Panc1 (cell line): ENCODE results near the gene TCAF1. TPM values are rescaled to one million over a fixed set of nuclear protein-coding genes. Genes with fewer than 3 reads are reported as not detected.

Experiments
- ATAC-seq: fragments of 200-7000 bp; cut with Tn5 transposase; 2 replicates; pipeline ENCODE4 v1.9.1; 2020; ENCODE audit warnings: mild to moderate bottlenecking, moderate library complexity
- BruUV-seq: library from RNA; stranded (reverse); fragments of 400-500 nt; replicated peaks from 2 replicates; lab custom pipeline; 2021; lab: Mats Ljungman, UMichigan
- CTCF ChIA-PET: fragments of 300-600 bp; sonication (Branson Sonifier 250); formaldehyde crosslinking; loops from one replicate; lab custom pipeline; 2022; ENCODE audit warnings: antibody characterized with exemption; lab: Charles Lee
- POLR2A ChIA-PET: fragments of 300-600 bp; sonication (Branson Sonifier 250); formaldehyde crosslinking; loops from one replicate; lab custom pipeline; 2022; ENCODE audit warnings: antibody characterized with exemption; lab: Charles Lee
- DNase-seq: peaks from one replicate; pipeline ENCODE4 v3.0.0-alpha.2; 2010; ENCODE audit warnings: low read depth, low spot score
- H3K27ac ChIP-seq: 2 replicates; pipeline ENCODE4 v1.5.1; 2011; ENCODE audit warnings: mild to moderate bottlenecking, low read length, inconsistent platforms
- H3K27me3 ChIP-seq: fragments of 200-500 bp; sonication (Bioruptor generic); 2 replicates; pipeline ENCODE4 v1.6.0; 2014; ENCODE audit warnings: low read length, inconsistent platforms; ENCODE audit not compliant: control insufficient read depth, insufficient read depth
- H3K36me3 ChIP-seq: fragments of 200-500 bp; sonication (Bioruptor generic); 2 replicates; pipeline ENCODE4 v1.5.1; 2014; ENCODE audit warnings: inconsistent platforms, mild to moderate bottlenecking, low read length, moderate library complexity; ENCODE audit not compliant: control insufficient read depth, insufficient read depth
- H3K4me1 ChIP-seq: 2 replicates; pipeline ENCODE4 v1.5.1; 2011; ENCODE audit warnings: inconsistent platforms, mild to moderate bottlenecking, low read length, moderate library complexity; ENCODE audit not compliant: control insufficient read depth, insufficient read depth
- H3K4me3 ChIP-seq, 2 experiments: 2 replicates each; pipeline ENCODE4 v1.5.1; 2011 to 2012; ENCODE audit warnings: low read depth in 2 of 2, low read length in 2 of 2, mild to moderate bottlenecking in 2 of 2, inconsistent platforms in 1 of 2, moderate library complexity in 1 of 2
- H3K9me3 ChIP-seq: fragments of 200-500 bp; sonication (Bioruptor generic); 2 replicates; pipeline ENCODE4 v1.5.1; 2014; ENCODE audit warnings: low read depth, mild to moderate bottlenecking, inconsistent platforms, low read length, moderate library complexity; ENCODE audit not compliant: control insufficient read depth, insufficient read depth
- POLR2AphosphoS5 ChIP-seq: IDR thresholded peaks from 2 replicates; pipeline ENCODE4 v1.6.1; 2012; ENCODE audit warnings: mild to moderate bottlenecking, low read depth, low read length, moderate library complexity
- SIN3A ChIP-seq: IDR thresholded peaks from 2 replicates; pipeline ENCODE4 v1.6.1; 2012; ENCODE audit warnings: low read depth, mild to moderate bottlenecking, low read length, moderate library complexity, borderline replicate concordance; ENCODE audit not compliant: insufficient read depth
- TCF7L2 ChIP-seq: IDR thresholded peaks from 2 replicates; pipeline ENCODE4 v1.6.1; 2011; ENCODE audit warnings: mild to moderate bottlenecking, low read depth, low read length, inconsistent platforms
- in situ Hi-C: cut with HindIII; loops from 2 replicates; pipeline ENCODE4 v1.10.0; 2016; ENCODE audit warnings: low sequenced_read_pairs, low pct_unique_long_range_greater_than_20kb
- intact Hi-C: fragments of 100-400 bp; cut with micrococcal nuclease; formaldehyde crosslinking; loops from one replicate; pipeline ENCODE4 v1.10.0; 2022; ENCODE audit not compliant: unreplicated experiment
- total RNA-seq: library from RNA; stranded (reverse); gene quantifications from one replicate; pipeline ENCODE4 v1.2.1, GENCODE V29; 2021; ENCODE audit not compliant: unreplicated experiment
- TF ChIP-seq, protein P1 (sequence below), 2 experiments: IDR thresholded peaks; 2 replicates each; pipeline ENCODE4 v1.6.1; 2011 to 2012; ENCODE audit warnings: low read depth in 2 of 2, control low read depth in 1 of 2, low read length in 1 of 2, mild to moderate bottlenecking in 1 of 2, moderate library complexity in 1 of 2; ENCODE audit not compliant: insufficient read depth in 1 of 2
- TF ChIP-seq, protein P2 (sequence below): fragments of 450-650 bp; IDR thresholded peaks from 2 replicates; pipeline ENCODE4 v1.5.1; 2017; ENCODE audit warnings: mild to moderate bottlenecking

The TCAF1 gene
- total RNA-seq, 1 experiment from 2014 or later: 35.2 TPM

DNA sequence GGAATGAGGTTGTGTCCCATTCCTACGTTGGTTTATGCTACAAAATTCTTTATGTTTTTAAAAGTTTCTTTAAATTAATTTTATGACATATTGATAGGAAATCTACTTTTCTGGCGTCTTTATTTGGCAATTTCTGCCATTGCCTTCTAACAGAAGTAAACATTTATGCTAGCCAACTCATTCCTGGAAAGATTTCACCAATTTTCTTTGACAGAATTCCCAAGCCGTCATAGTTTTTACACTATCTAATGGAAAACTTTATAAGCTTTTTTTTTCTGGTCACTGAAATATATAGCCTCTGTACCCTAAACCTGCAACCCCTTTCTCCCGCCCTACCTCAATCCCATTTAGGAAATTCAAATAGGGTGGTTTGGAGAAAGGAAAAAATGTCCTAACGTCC, 6.1 kb upstream of the TCAF1 start:
- ChIA-PET POLR2A (no interaction called here), CTCF (interaction anchor here (0.7 kb wide), 1 partner anchor 26 kb away, joined by 4 read pairs; no protein-coding TSS in a partner anchor)
- H3K4me3 ChIP-seq: no peak overlapping the region
- H3K27ac ChIP-seq: no peak overlapping the region
- H3K27me3 ChIP-seq: peaks cover 5% of the 10 kb centered on the region; the same call in 1 of the 2 replicates
- no peaks in the 10 kb centered on the region for H3K4me1 ChIP-seq
- no peak for DNase-seq
- no peak for ATAC-seq
- H3K36me3 ChIP-seq: no peaks in the 10 kb centered on the region
- no peaks in the 10 kb centered on the region for H3K9me3 ChIP-seq
- intact Hi-C loops: no loop called here
- BruUV-seq: no TSS peak
- in situ Hi-C loops: no loop called here
- TF ChIP-seq SIN3A (no peak), TCF7L2 (no peak), POLR2AphosphoS5 (no peak)
- TF ChIP-seq, protein P1, sequence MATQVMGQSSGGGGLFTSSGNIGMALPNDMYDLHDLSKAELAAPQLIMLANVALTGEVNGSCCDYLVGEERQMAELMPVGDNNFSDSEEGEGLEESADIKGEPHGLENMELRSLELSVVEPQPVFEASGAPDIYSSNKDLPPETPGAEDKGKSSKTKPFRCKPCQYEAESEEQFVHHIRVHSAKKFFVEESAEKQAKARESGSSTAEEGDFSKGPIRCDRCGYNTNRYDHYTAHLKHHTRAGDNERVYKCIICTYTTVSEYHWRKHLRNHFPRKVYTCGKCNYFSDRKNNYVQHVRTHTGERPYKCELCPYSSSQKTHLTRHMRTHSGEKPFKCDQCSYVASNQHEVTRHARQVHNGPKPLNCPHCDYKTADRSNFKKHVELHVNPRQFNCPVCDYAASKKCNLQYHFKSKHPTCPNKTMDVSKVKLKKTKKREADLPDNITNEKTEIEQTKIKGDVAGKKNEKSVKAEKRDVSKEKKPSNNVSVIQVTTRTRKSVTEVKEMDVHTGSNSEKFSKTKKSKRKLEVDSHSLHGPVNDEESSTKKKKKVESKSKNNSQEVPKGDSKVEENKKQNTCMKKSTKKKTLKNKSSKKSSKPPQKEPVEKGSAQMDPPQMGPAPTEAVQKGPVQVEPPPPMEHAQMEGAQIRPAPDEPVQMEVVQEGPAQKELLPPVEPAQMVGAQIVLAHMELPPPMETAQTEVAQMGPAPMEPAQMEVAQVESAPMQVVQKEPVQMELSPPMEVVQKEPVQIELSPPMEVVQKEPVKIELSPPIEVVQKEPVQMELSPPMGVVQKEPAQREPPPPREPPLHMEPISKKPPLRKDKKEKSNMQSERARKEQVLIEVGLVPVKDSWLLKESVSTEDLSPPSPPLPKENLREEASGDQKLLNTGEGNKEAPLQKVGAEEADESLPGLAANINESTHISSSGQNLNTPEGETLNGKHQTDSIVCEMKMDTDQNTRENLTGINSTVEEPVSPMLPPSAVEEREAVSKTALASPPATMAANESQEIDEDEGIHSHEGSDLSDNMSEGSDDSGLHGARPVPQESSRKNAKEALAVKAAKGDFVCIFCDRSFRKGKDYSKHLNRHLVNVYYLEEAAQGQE (IDR thresholded peaks at IDR 0.05; ENCODE audit: insufficient read depth in 1 of 2, low read depth in 2 of 2, low read length in 1 of 2): no peak
- TF ChIP-seq, protein P2, sequence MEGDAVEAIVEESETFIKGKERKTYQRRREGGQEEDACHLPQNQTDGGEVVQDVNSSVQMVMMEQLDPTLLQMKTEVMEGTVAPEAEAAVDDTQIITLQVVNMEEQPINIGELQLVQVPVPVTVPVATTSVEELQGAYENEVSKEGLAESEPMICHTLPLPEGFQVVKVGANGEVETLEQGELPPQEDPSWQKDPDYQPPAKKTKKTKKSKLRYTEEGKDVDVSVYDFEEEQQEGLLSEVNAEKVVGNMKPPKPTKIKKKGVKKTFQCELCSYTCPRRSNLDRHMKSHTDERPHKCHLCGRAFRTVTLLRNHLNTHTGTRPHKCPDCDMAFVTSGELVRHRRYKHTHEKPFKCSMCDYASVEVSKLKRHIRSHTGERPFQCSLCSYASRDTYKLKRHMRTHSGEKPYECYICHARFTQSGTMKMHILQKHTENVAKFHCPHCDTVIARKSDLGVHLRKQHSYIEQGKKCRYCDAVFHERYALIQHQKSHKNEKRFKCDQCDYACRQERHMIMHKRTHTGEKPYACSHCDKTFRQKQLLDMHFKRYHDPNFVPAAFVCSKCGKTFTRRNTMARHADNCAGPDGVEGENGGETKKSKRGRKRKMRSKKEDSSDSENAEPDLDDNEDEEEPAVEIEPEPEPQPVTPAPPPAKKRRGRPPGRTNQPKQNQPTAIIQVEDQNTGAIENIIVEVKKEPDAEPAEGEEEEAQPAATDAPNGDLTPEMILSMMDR: no peak

DNA sequence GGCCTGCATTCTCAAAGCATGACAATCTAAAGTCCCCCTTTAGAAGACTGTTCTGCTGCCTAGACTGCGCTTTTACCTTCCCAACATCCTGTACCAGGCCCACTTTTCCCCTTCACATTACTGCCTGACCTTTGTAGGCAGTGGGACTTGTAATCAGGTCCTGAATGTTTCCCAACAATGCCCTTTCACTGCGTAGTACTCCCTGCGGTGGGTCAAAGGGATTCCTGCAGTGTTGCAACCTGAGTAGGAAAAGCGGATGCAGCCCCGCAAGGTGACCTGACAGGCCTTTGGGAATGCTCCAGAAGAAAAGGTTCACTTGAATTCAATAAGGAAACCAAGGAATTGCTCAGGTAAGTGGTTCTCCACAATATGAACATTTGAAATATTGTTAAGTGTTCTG, 4.9 kb upstream of the TCAF1 start:
- in situ Hi-C loops (no loop called here), intact Hi-C loops (no loop called here)
- TF ChIP-seq POLR2AphosphoS5: no peak
- TF ChIP-seq, protein P2: no peak
- TF ChIP-seq, protein P1 (IDR thresholded peaks at IDR 0.05; ENCODE audit: insufficient read depth in 1 of 2, low read depth in 2 of 2, low read length in 1 of 2): no peak
- no peak for TF ChIP-seq SIN3A
- no peak for TF ChIP-seq TCF7L2
- H3K4me1 ChIP-seq: peaks cover 3% of the 10 kb centered on the region; the same call in 1 of the 2 replicates
- ATAC-seq: no peak
- BruUV-seq: no TSS peak
- ChIA-PET POLR2A (no interaction called here), CTCF (no interaction called here)
- no peaks in the 10 kb centered on the region for H3K9me3 ChIP-seq
- DNase-seq: no peak
- no peak overlapping the region for H3K4me3 ChIP-seq
- H3K36me3 ChIP-seq: no peaks in the 10 kb centered on the region
- no peak overlapping the region for H3K27ac ChIP-seq
- H3K27me3 ChIP-seq: peaks cover 5% of the 10 kb centered on the region; the same call in 1 of the 2 replicates
